ENCODE results near the gene CACNA2D3.

CACNA2D3 gene

GRCh38 chr3:54797111-54797510 lies 674.8 kb downstream of the CACNA2D3 start:
- no peak for DNase-seq (ENCODE audit: low read depth in 2 of 2)

- DNase-seq (ENCODE audit: low read depth in 2 of 2): no peak
Observed at GRCh38 chr3:54800478-54800877, 678.1 kb downstream of the CACNA2D3 start.

- no peak for DNase-seq (ENCODE audit: low read depth in 2 of 2)
Observed at GRCh38 chr3:54801977-54802376, 679.6 kb downstream of the CACNA2D3 start.

GRCh38 chr3:54810401-54810800 lies 688.0 kb downstream of the CACNA2D3 start:
- DNase-seq (ENCODE audit: low read depth in 2 of 2): no peak

GRCh38 chr3:54814224-54814623 lies 691.9 kb downstream of the CACNA2D3 start:
- no peak for DNase-seq (ENCODE audit: low read depth in 2 of 2)

GRCh38 chr3:54817628-54818027 lies 695.3 kb downstream of the CACNA2D3 start:
- DNase-seq (ENCODE audit: low read depth in 2 of 2): no peak

- no peak for DNase-seq (ENCODE audit: low read depth in 2 of 2)
Observed at GRCh38 chr3:54818486-54818885, 696.1 kb downstream of the CACNA2D3 start.

- no peak for DNase-seq (ENCODE audit: low read depth in 2 of 2)
Observed at GRCh38 chr3:54818942-54819341, 696.6 kb downstream of the CACNA2D3 start.

- no peak for DNase-seq (ENCODE audit: low read depth in 2 of 2)
Observed at GRCh38 chr3:54819946-54820345, 697.6 kb downstream of the CACNA2D3 start.

GRCh38 chr3:54822206-54822605 lies 699.9 kb downstream of the CACNA2D3 start:
- no peak for DNase-seq (ENCODE audit: low read depth in 2 of 2)

- no peak for DNase-seq (ENCODE audit: low read depth in 2 of 2)
Observed at GRCh38 chr3:54826251-54826691, 703.9 kb downstream of the CACNA2D3 start.

GRCh38 chr3:54827056-54827687 lies 704.8 kb downstream of the CACNA2D3 start:
- DNase-seq (ENCODE audit: low read depth in 2 of 2): no peak

GRCh38 chr3:54827776-54828175 lies 705.4 kb downstream of the CACNA2D3 start:
- no peak for DNase-seq (ENCODE audit: low read depth in 2 of 2)

GRCh38 chr3:54830658-54831057 lies 708.3 kb downstream of the CACNA2D3 start:
- no peak for DNase-seq (ENCODE audit: low read depth in 2 of 2)

- no peak for DNase-seq (ENCODE audit: low read depth in 2 of 2)
Observed at GRCh38 chr3:54831112-54831511, 708.8 kb downstream of the CACNA2D3 start.

- DNase-seq (ENCODE audit: low read depth in 2 of 2): no peak
Observed at GRCh38 chr3:54832876-54833275, 710.5 kb downstream of the CACNA2D3 start.

- DNase-seq (ENCODE audit: low read depth in 2 of 2): no peak
Observed at GRCh38 chr3:54835701-54836100, 713.3 kb downstream of the CACNA2D3 start.

GRCh38 chr3:54836871-54837270 lies 714.5 kb downstream of the CACNA2D3 start:
- DNase-seq (ENCODE audit: low read depth in 2 of 2): no peak

- DNase-seq (ENCODE audit: low read depth in 2 of 2): no peak
Observed at GRCh38 chr3:54837964-54838363, 715.6 kb downstream of the CACNA2D3 start.

GRCh38 chr3:54841471-54841870 lies 719.1 kb downstream of the CACNA2D3 start:
- DNase-seq (ENCODE audit: low read depth in 2 of 2): no peak

GRCh38 chr3:54843352-54843751 lies 721.0 kb downstream of the CACNA2D3 start:
- no peak for DNase-seq (ENCODE audit: low read depth in 2 of 2)

- DNase-seq (ENCODE audit: low read depth in 2 of 2): no peak
Observed at GRCh38 chr3:54844211-54844610, 721.9 kb downstream of the CACNA2D3 start.

- DNase-seq (ENCODE audit: low read depth in 2 of 2): no peak
Observed at GRCh38 chr3:54845011-54845410, 722.7 kb downstream of the CACNA2D3 start.

GRCh38 chr3:54845551-54845950 lies 723.2 kb downstream of the CACNA2D3 start:
- DNase-seq (ENCODE audit: low read depth in 2 of 2): no peak

All from stimulated activated CD8-positive, alpha-beta memory T cell treated with anti-CD3 and anti-CD28 coated beads, Interleukin-7, amount 100 ng/mL, for 4 hours (primary cell).